Superior temporal gyrus (tissue), 1 donor: Measurements from ENCODE around the gene CIDEA.
"Not testable (repeated sequence)": the region's sequence is repeated elsewhere in the genome, so short reads cannot be mapped to it uniquely, and the experiment has no call there.

ENCODE experiments used
- DNase-seq: peaks from one replicate; pipeline ENCODE4 v3.0.0-alpha.2; 2016; ENCODE audit errors: extremely low spot score

Gene CIDEA, protein sequence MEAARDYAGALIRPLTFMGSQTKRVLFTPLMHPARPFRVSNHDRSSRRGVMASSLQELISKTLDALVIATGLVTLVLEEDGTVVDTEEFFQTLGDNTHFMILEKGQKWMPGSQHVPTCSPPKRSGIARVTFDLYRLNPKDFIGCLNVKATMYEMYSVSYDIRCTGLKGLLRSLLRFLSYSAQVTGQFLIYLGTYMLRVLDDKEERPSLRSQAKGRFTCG

GRCh38 chr18:12254136-12254819 lies at the start of gene CIDEA:
Gene CIDEA (plus strand): TSS chr18:12254361. CDS start chr18:12254384, 23 bp downstream.
- DNase-seq: no peak

- DNase-seq: not testable (repeated sequence)
Measured at GRCh38 chr18:12208296-12209153, 45.6 kb upstream of the CIDEA start.

DNA sequence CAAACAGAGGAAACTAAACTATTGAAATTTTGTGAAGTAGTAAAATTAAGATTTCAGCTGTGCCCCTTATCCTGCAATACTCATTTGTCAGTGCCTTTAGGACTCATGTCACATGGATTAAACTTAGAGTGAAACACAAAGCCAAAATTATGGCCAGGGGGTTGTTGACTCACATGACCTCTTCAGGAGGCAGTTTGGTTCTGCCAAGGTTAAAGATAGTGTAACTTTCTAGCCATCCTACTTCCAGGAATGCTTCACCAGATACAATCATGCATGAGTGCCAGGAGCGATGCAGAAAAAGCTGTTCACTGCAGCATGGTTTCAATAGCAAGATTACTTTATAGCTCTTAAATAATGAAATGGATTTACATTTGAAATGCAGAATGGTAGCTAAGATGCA lies 41.9 kb upstream of the CIDEA start:
- not testable (repeated sequence) for DNase-seq

DNA sequence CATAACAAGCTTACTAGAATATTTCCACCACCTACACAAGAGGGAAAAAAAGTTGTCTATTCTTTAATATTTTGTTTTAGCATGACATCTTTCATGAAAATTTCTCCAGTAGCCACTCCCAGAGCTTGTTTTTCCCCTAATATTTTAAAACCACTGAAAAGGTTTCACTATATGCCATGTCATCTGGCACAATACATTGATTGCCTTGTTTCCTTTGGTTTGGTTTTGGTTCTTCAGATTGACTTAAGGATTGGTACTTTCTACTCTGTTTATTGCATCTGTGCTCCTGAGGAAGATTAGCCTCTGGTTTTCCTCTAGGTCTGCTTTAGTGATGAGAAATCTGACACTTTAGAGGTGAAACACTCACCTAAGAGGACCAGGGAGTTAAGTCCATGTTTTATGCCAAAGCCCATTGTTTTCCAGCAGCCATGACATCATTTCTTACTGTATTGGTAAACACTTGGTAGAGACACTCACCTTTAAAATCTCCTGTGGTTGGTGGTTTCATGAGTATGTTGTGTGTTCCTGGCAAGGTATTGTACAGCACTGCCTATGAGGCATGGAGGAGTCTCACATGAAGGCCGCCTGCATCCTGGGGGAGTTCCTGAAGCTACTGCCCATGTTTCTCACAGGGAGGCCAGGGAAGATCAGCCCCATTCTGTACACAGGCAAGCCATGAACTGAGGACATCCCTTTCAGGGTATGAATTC lies 39.7 kb upstream of the CIDEA start:
- not testable (repeated sequence) for DNase-seq

DNA sequence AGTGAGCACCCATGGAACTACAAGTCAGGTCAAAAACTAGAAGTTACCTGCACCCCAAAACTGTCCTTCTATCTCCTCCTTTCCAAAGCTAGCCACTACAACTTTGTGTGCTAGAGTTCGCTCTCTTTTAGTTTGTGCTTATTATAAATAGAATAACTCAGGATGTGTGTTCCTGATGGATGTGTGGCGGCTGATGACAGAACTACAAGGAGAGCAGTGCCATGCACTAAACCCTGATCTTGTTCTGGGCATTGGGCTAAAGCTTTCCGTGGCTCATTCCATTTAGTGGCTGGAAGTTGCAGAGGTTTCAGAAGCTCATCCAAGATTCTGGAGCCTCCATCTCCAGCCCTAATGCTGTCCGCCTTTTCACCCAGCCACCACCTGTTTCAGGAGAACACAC lies 37.7 kb upstream of the CIDEA start:
- not testable (repeated sequence) for DNase-seq

DNA sequence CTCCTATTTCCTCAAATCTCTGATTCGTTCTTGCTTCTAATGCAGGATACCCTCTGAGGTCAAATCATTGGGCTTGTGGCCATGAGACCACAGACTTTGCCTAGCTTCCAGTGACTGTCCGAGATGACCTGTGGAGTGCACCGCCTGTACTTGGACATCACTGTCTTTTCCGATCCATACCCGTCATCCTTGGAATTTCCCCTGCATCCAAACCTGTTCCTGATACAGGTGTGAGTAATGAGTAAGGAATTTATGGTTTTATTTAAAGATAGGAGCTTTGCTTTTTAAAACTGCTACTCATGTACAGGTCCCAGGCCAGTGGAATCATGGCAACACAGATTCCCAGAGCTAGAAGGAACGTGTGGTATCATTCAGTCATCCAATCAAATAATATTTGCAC lies 35.6 kb upstream of the CIDEA start:
- DNase-seq: not testable (repeated sequence)

DNA sequence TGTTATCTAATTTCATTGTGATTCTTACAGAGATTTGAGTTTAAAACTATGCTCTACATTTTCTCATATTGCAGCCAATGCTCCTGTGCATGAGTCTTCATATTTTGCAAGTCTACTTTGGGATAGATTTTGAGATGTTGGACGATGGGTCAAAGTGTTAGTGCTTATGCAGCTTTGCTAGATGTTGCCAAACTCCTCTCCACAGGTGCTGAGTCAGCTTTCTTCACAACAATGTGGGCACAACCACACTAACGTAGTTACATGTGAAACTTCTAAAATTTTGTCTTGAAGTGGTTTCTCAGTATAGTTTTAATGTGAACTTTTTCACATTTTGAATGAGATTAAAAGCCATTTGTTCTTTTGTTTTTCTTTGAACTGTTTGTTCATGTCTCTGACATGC lies 32.1 kb upstream of the CIDEA start:
- not testable (repeated sequence) for DNase-seq

DNA sequence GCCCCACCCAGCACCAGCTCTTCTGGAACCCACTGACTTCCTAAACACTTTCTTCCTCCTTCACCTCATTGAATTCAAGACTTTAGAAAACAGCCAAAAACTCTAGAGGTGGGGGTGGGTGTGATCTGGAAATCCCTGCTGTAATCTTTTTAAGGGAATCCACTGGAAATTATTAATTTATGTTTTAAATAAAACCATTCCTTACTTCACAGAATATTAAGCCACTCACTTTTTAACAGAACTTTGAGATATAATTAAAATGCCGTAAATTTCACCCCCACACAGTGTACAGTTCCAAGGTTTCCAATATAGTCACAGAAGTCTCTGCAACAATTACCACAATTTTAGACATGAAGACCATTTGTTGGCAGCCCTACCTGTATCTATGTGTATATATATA lies 30.8 kb upstream of the CIDEA start:
- not testable (repeated sequence) for DNase-seq

GRCh38 chr18:12226807-12227206 lies 27.4 kb upstream of the CIDEA start:
- DNase-seq: not testable (repeated sequence)

- DNase-seq: not testable (repeated sequence)
Measured at GRCh38 chr18:12227399-12228186, 26.6 kb upstream of the CIDEA start.

- not testable (repeated sequence) for DNase-seq
Measured at GRCh38 chr18:12228308-12228707, 25.9 kb upstream of the CIDEA start.

- DNase-seq: not testable (repeated sequence)
Measured at GRCh38 chr18:12230561-12230960, 23.6 kb upstream of the CIDEA start.

- DNase-seq: no peak
Measured at GRCh38 chr18:12231040-12231882, 22.9 kb upstream of the CIDEA start.

DNA sequence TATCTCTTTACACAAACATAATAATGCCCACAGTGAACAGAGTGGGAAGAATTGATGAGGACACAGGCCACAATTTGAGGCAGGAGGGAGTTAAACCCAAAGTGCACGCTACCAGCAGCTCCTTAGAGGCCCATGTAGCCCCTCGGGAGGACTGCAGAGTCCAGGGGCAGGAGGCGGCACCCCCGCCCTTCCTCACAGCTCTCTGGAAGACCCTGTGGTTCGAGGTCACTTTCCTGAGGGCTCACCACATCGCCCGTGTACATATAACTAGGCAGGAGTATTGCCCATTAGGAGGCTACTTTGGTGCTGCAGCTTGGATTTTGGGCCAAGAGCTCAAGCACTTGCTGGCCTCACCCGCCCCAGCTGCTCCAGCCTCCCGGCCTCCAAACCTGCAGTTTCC lies 22.2 kb upstream of the CIDEA start:
- no peak for DNase-seq

- no peak for DNase-seq
Measured at GRCh38 chr18:12233378-12233777, 20.8 kb upstream of the CIDEA start.

- DNase-seq: no peak
Measured at GRCh38 chr18:12234451-12235190, 19.5 kb upstream of the CIDEA start.

DNA sequence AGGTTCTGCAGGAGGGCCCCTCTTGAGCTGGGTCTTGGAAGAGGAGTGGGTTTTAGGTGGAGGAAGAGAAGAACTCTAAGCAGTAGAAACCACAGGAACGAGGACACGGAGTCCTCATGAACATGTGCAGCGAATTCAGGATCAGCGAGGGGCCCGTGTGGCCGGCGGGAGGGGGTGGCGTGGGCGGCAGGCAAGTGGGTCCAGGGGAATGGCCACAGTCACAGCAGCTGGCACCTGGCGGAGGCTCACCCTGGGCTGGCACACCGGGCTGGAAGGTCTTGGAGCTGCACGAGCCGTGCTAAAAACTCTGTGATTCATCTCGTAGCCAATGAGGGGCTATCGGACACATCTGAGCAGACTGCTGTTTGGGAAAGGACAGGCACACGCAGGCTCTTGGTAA lies 18.0 kb upstream of the CIDEA start:
- DNase-seq: no peak

DNA sequence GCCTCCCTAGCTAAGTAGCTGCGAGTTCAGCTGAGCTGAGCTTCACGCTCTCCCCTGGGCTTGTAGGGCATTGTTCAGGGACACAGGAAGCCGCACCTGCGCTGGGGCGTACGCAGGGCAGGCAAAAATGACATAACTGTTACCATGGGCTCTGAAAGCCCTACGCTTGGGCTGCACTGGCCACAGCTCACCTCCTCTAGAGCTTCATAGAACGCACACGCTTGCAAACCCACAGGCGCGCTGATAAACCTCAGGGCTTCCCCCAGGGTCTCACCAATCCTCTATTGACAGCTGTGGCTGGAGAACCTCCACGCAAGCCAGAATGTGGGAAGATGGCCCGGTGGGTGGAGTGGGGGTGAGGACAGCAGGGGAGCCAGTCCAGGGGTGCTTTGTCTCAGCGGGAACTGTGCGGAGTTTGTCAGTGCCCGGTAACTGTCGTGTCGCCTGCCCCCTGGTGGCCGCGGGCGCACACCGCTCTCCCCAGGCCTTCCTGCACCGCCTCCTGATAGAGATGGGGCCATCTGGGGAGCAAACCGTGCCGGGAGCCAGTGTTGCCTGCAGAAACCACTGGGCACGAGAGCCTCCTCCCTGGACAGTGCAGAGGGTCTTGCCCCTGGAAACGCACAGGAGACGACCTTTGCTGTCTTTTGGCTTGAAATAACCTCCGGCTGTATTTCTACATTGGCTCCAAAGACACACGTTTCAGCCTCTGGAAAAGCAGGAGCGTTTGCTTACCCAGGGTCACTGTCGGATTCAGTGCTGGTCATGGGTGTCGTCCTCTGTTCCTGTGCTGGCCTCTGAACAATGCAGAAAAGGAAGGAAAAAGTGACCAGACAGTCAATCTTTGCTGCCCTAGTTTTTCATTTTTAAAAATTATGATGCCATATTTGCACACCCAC lies 17.0 kb upstream of the CIDEA start:
- DNase-seq: no peak
